GM12873 (cell line): Measurements from ENCODE around the gene PFN4.

Experiments used
- TF ChIP-seq, protein P1 (sequence below): IDR thresholded peaks from 2 replicates; pipeline ENCODE4 v1.5.1; 2012; ENCODE audit warnings: low read depth, mild to moderate bottlenecking, moderate library complexity, low read length, control low read depth; ENCODE audit not compliant: insufficient read depth; ENCODE audit errors: missing control alignments

PFN4 gene

DNA sequence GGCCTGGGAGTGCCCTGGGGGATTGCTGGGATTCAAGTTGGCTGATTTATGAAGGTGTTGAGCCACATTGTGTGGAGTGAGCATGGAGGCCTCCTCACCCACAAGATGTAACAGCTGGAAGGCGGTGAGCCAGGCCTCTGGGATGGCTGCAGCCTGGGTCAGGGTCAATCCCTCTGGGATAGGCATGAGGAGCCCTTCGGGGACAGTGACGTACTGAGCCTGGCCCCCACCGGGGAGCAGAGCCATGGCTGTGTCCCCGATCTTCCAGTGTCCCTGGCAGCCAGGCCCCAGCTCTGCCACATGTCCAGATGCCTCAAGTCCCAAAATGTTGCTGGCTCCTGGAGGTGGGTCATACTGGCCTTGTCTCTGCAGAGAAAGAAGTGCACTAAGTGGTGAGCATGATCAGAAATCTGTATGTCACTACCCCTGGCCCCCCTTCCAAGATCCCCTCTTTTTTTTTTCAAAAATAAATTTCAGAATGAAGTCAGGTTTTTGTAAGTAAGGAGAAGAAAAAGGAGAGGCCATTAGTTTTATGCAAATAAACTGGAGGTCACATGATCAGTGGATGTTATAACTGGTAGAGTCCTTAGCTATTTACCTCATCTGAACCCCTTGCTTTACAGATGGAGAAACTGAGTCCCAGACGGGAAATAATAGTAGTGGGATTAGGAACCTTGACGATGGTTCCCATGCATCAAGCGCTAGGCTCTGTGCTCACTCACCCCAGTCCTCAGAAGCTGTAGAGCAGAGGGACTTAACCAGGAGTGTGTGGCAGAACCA, 40.2 kb downstream of the PFN4 start:
- TF ChIP-seq, protein P1, sequence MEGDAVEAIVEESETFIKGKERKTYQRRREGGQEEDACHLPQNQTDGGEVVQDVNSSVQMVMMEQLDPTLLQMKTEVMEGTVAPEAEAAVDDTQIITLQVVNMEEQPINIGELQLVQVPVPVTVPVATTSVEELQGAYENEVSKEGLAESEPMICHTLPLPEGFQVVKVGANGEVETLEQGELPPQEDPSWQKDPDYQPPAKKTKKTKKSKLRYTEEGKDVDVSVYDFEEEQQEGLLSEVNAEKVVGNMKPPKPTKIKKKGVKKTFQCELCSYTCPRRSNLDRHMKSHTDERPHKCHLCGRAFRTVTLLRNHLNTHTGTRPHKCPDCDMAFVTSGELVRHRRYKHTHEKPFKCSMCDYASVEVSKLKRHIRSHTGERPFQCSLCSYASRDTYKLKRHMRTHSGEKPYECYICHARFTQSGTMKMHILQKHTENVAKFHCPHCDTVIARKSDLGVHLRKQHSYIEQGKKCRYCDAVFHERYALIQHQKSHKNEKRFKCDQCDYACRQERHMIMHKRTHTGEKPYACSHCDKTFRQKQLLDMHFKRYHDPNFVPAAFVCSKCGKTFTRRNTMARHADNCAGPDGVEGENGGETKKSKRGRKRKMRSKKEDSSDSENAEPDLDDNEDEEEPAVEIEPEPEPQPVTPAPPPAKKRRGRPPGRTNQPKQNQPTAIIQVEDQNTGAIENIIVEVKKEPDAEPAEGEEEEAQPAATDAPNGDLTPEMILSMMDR: no peak

DNA sequence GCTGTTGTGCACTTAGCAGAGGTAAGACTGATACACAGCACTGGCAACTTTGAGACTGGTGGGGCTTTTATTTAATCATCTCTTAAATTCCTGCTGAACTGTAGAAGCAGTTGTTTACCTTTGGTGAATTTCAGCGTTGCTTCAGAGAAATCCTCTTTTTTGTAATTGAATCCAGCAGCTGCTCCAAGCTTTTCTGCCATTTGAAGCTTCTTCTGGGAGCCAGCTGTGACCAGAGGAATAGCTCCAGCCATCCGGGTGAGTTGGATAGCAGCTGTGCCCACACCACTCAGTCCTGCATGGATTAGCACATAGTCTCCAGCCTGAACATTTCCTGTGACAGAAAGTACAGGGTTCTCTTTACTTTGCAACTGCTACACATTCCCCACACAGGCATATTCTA, 42.4 kb downstream of the PFN4 start:
- TF ChIP-seq, protein P1: no peak

DNA sequence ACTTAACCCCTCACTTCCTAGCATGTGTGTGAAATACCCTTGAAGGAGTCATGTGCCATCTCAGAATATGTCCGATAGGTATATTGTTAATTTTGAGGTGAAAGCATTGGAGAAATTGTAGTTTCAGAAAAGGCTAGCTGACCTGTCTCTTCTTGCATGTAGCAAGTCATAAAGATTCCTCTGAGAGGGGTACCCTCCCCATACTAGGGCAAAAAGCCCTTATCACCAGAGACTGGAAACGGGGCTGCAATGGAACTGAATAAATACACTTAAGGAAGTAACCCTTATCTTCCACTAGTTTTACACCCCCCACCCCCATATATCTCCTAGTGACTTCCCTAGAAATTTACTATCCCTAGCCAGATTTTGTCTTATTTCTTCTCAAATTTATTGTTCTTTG, 45.3 kb downstream of the PFN4 start:
- TF ChIP-seq, protein P1: no peak

DNA sequence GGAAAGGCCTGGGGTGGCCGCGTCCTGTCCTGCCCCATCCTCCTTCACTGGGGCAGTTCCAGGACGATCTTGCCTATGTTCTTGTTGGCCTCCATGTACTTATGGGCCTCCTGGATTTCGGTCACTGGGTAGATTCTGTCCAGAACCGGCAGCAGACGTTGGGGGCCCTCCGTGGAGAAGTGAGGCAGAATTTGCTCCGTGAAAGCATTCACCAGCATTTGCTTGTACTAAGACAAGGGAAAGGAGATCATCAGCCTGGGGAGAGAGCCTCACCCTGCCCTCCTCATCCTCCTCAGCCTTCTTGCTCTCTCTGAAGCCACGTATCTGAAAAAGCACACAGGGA, 45.6 kb downstream of the PFN4 start:
- TF ChIP-seq, protein P1: no peak

DNA sequence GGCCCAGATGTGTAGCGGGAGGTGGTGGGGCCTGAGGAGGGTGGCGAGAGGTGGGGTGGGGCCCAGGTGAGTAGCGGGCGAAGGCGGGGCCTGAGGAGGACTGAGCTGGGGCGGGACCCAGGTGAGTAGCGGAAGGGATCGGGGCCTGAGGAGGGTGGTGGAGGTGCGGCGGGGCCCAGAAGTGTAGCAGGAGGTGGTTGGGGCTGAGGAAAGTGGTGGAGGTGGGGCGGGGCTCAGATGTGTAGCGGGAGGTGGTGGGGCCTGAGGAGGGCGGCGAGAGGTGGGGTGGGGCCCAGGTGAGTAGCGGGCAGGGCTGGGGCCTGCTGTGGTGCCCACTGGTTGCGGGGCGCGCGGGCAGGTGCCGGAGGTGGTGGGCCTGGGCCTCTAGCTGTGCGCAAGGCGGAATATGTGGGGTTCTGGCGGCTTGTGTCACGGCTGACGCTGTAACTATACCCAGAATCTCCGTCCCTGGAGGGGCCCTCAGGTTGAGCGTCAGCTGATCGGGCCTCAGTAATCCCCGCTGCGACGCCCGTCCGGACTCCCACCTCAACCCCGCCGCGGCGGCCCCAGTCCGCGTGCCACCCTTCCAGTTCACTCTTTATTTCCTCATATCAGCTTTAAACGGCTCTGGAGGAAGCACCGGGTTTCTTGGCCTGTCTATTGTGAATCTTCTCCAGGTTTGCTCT, 46.1 kb downstream of the PFN4 start:
- TF ChIP-seq, protein P1: no peak

DNA sequence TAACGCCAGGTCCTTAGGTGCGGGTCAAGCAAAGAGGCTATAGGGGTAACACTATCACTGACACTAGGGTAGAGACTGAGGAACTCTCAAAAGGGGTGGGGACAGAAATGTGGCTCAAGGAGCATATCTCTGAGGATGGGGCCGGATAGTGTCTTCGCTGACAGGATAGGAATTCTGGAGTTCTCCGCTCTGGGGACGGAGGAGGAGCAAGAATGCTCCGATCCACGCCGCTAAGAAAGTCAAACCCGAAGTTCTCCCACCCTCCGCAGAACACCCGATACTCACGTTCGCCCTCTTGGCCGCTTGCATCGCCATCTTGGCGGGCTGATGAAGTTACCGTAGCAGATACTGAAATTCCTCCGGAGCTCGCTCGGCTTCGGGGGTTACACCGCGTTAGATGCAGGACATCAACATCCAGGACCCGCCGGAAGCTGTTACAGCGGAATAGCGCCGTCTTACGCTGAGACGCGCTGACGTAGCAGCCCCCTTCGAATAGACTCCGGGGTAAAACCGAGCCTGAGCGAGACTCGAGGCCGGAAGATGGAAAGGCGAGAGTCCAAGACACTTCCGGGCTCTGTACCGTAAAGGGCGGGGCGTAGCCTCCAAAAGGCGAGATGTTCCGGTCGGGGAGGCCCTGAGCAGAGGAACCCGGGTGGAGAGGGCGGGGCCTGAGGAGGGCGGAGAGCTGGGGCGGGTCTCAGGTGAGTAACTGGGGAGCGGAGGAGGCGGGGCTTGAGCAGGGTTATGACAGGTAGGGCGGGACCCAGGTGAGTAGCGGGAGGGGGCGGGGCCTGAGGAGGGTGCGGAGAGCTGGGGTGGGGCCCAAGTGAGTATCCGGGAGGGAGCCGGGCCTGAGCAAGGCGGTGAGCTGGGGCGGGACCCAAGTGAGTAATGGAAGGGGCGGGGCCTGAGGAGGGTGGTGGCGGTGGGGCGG, 47.0 kb downstream of the PFN4 start, which contains the start of gene SF3B6:
SF3B6 (minus strand) TSS at position 412 of the 934 bp plus-strand sequence; CDS start at position 315, 97 bp downstream.
- TF ChIP-seq, protein P1: no peak
